ENCODE results near the gene SYT9.

Gene SYT9

GRCh38 chr11:7385532-7385931 lies 133.8 kb downstream of the SYT9 start:
- no peak for TF ChIP-seq CTCF (IDR thresholded peaks at IDR 0.05)
- Histone ChIP-seq H3K4me1 (no peaks in the 10 kb centered on the region), H3K36me3 (no peaks in the 10 kb centered on the region), H3K27me3 (no peaks in the 10 kb centered on the region), H3K4me3 (no peak overlapping the region), H3K27ac (no peak overlapping the region), H3K9me3 (no peaks in the 10 kb centered on the region)
- intact Hi-C loops (cut with DNase I; ENCODE audit: low total_unique reads): no loop called here
- DNase-seq: no peak

- no peaks in the 10 kb centered on the region for H3K27me3 ChIP-seq
- TF ChIP-seq CTCF (IDR thresholded peaks at IDR 0.05): no peak
- DNase-seq: no peak
- peaks cover 0 to 9% (median 6%) of the 10 kb centered on the region in 3 donors for H3K9me3 ChIP-seq
- H3K4me1 ChIP-seq: no peaks in the 10 kb centered on the region
- intact Hi-C loops (cut with DNase I; ENCODE audit: low total_unique reads): no loop called here
- no peak overlapping the region for H3K27ac ChIP-seq
- H3K36me3 ChIP-seq: no peaks in the 10 kb centered on the region
- no peak overlapping the region for H3K4me3 ChIP-seq
These were observed 162.5 kb downstream of the SYT9 start for GRCh38 chr11:7413961-7414915.

- Histone ChIP-seq H3K27ac (no peak overlapping the region), H3K4me3 (no peak overlapping the region), H3K4me1 (no peaks in the 10 kb centered on the region), H3K9me3 (peaks cover 0 to 9% (median 6%) of the 10 kb centered on the region in 3 donors), H3K36me3 (no peaks in the 10 kb centered on the region), H3K27me3 (no peaks in the 10 kb centered on the region)
- intact Hi-C loops (cut with DNase I; ENCODE audit: low total_unique reads): no loop called here
- no peak for TF ChIP-seq CTCF (IDR thresholded peaks at IDR 0.05)
- no peak for DNase-seq
These were observed 163.5 kb downstream of the SYT9 start for GRCh38 chr11:7414973-7415817.

GRCh38 chr11:7416080-7416479 lies 164.4 kb downstream of the SYT9 start:
- no peak overlapping the region for H3K27ac ChIP-seq
- peaks cover 0 to 6% (median 6%) of the 10 kb centered on the region in 3 donors for H3K9me3 ChIP-seq
- DNase-seq: no peak
- H3K4me3 ChIP-seq: no peak overlapping the region
- no peaks in the 10 kb centered on the region for H3K4me1 ChIP-seq
- intact Hi-C loops (cut with DNase I; ENCODE audit: low total_unique reads): no loop called here
- no peak for TF ChIP-seq CTCF (IDR thresholded peaks at IDR 0.05)
- H3K36me3 ChIP-seq: no peaks in the 10 kb centered on the region
- H3K27me3 ChIP-seq: no peaks in the 10 kb centered on the region

- intact Hi-C loops (cut with DNase I; ENCODE audit: low total_unique reads): no loop called here
- peaks cover 0 to 3% (median 0%) of the 10 kb centered on the region in 3 donors for H3K9me3 ChIP-seq
These were observed 165.6 kb downstream of the SYT9 start for GRCh38 chr11:7417328-7417727.

More at GRCh38 chr11:7417328-7417727, 165.6 kb downstream of the SYT9 start:
- no peak for DNase-seq
- H3K4me1 ChIP-seq: no peaks in the 10 kb centered on the region
- H3K27ac ChIP-seq: no peak overlapping the region
- no peaks in the 10 kb centered on the region for H3K36me3 ChIP-seq
- no peak overlapping the region for H3K4me3 ChIP-seq
- no peak for TF ChIP-seq CTCF (IDR thresholded peaks at IDR 0.05)
- H3K27me3 ChIP-seq: no peaks in the 10 kb centered on the region

Data from tibial artery (tissue), 4 donors.